CD4-positive, alpha-beta T cell (primary cell): Measurements from ENCODE around the gene GLTPD2. TPM values are rescaled to one million over a fixed set of nuclear protein-coding genes. Genes with fewer than 3 reads are reported as not detected.

Experiments used
- ATAC-seq: fragments of 200-7000 bp; cut with Tn5 transposase; one replicate; pipeline ENCODE4 v1.10.0; 2022; ENCODE audit warnings: mild to moderate bottlenecking; ENCODE audit not compliant: poor library complexity
- CTCF ChIA-PET: fragments of 350-600 bp; sonication (Branson Sonifier 250); formaldehyde crosslinking; loops from one replicate; lab custom pipeline; 2021; ENCODE audit warnings: antibody characterized with exemption, inconsistent platforms; lab: Charles Lee
- POLR2A ChIA-PET: fragments of 350-600 bp; sonication (Branson Sonifier 250); formaldehyde crosslinking; loops from one replicate; lab custom pipeline; 2021; ENCODE audit warnings: antibody characterized with exemption, inconsistent platforms; lab: Charles Lee
- DNase-seq, 14 experiments: peaks; one replicate each; pipeline ENCODE4 v3.0.0-alpha.2; 2013 to 2020; ENCODE audit warnings: mixed read lengths in 2 of 14
- H3K27ac ChIP-seq, 2 donors: one replicate each; pipeline versions ENCODE4 v1.5.1 to v1.7.0; 2013; ENCODE audit warnings: low read length in 2 of 2, low read depth in 1 of 2, mild to moderate bottlenecking in 1 of 2
- H3K27me3 ChIP-seq, 2 experiments: 1 replicate in 1 of 2; 2 replicates in 1 of 2; pipeline versions ENCODE4 v1.6.1 to v1.7.0; 2013; ENCODE audit warnings: low read length in 2 of 2, control low read depth in 1 of 2, mild to moderate bottlenecking in 1 of 2, moderate library complexity in 1 of 2; ENCODE audit not compliant: insufficient read depth in 2 of 2, control insufficient read depth in 1 of 2
- H3K36me3 ChIP-seq: one replicate; pipeline ENCODE4 v1.6.1; 2013; ENCODE audit warnings: low read length, control low read depth; ENCODE audit not compliant: insufficient read depth
- H3K4me1 ChIP-seq: one replicate; pipeline ENCODE4 v1.6.1; 2013; ENCODE audit warnings: low read length, control low read depth; ENCODE audit not compliant: insufficient read depth
- H3K4me3 ChIP-seq: one replicate; pipeline ENCODE4 v1.5.1; 2013; ENCODE audit warnings: mild to moderate bottlenecking, low read length, moderate library complexity
- H3K9me3 ChIP-seq, 2 experiments: 1 replicate in 1 of 2; 2 replicates in 1 of 2; pipeline versions ENCODE4 v1.6.1 to v1.7.0; 2013; ENCODE audit warnings: low read length in 2 of 2, mild to moderate bottlenecking in 2 of 2, control low read depth in 1 of 2, moderate library complexity in 1 of 2; ENCODE audit not compliant: control insufficient read depth in 1 of 2, insufficient read depth in 1 of 2
- H3K27ac Mint-ChIP-seq: one replicate; pipeline ENCODE4 v1.8.0; 2020; ENCODE audit warnings: mixed read lengths
- H3K27me3 Mint-ChIP-seq: one replicate; pipeline ENCODE4 v1.8.0; 2021; ENCODE audit warnings: mixed read lengths
- H3K36me3 Mint-ChIP-seq: one replicate; pipeline ENCODE4 v1.8.0; 2021; ENCODE audit warnings: low read depth, mixed read lengths
- H3K4me1 Mint-ChIP-seq: one replicate; pipeline ENCODE4 v1.8.0; 2021; ENCODE audit warnings: low read depth, mixed read lengths
- H3K4me3 Mint-ChIP-seq: one replicate; pipeline ENCODE4 v1.8.0; 2020; ENCODE audit warnings: mild to moderate bottlenecking, mixed read lengths
- H3K9me3 Mint-ChIP-seq: one replicate; pipeline ENCODE4 v1.8.0; 2020; ENCODE audit warnings: mixed read lengths
- intact Hi-C, 2 experiments: fragments of 100-400 bp; cut with DNase I in 1 of 2; cut with micrococcal nuclease in 1 of 2; formaldehyde crosslinking; loops; one replicate each; pipeline versions ENCODE4 v1.15.1 to v1.9.0; 2023 to 2025; cut with DNase I, micrococcal nuclease
- total RNA-seq, 174 experiments: library from RNA in 2 of 174; stranded (reverse) in 2 of 174; gene quantifications; one replicate each; pipeline ENCODE4 v1.2.3 and lab custom pipeline; 2021 to 2026
- TF ChIP-seq, protein P1 (sequence below): fragments of 200-600 bp; IDR thresholded peaks from one replicate; pipeline ENCODE4 v1.8.0; 2022; ENCODE audit warnings: antibody characterized with exemption, mild to moderate bottlenecking

The GLTPD2 gene
- total RNA-seq, 2 experiments from 2014 or later = not detected

DNA sequence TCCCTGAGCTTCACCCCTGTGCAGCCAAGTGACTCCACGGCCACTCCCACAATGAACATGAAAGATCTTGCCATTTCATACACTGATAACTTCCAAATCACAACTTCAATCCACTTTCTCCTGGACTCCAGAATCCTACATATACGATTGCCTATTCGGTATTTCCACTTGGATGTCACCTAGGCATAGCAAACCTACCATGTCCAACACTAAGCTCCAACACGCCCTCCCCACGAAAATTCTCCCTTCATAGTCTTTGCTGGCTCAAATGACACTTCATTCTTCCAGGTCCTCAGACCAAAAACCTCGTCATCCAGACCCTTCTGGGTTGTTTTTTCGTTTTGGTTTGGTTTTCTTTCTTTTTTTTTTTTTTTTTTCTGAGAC, 1.9 kb downstream of the GLTPD2 start:
- peak overlapping the region; percentile 65 for H3K4me3 ChIP-seq
- H3K27ac ChIP-seq = peak overlapping the region in 1 of 2 donors; percentile 58
- peaks cover 34% of the 10 kb centered on the region for H3K4me1 ChIP-seq
- H3K27me3 ChIP-seq = peaks cover 23% of the 10 kb centered on the region in 2 experiments
- POLR2A ChIA-PET = interaction anchor here (0.6 to 2.5 kb wide), 18 partner anchors 9 to 425 kb away, joined by 3 to 27 read pairs (median 5); partner anchors contain the start of genes ARRB2, C17orf107, CXCL16 and MED11
- TF ChIP-seq, protein P1, sequence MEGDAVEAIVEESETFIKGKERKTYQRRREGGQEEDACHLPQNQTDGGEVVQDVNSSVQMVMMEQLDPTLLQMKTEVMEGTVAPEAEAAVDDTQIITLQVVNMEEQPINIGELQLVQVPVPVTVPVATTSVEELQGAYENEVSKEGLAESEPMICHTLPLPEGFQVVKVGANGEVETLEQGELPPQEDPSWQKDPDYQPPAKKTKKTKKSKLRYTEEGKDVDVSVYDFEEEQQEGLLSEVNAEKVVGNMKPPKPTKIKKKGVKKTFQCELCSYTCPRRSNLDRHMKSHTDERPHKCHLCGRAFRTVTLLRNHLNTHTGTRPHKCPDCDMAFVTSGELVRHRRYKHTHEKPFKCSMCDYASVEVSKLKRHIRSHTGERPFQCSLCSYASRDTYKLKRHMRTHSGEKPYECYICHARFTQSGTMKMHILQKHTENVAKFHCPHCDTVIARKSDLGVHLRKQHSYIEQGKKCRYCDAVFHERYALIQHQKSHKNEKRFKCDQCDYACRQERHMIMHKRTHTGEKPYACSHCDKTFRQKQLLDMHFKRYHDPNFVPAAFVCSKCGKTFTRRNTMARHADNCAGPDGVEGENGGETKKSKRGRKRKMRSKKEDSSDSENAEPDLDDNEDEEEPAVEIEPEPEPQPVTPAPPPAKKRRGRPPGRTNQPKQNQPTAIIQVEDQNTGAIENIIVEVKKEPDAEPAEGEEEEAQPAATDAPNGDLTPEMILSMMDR = no peak
- Mint-ChIP-seq H3K27ac (peak overlapping the region; percentile 74), H3K9me3 (no peaks in the 10 kb centered on the region), H3K4me3 (peak overlapping the region; percentile 91), H3K27me3 (peaks cover 39% of the 10 kb centered on the region), H3K4me1 (peaks cover 19% of the 10 kb centered on the region), H3K36me3 (no peaks in the 10 kb centered on the region)
- intact Hi-C loops = loop anchor here (1.0 to 10.0 kb wide), 4 partner anchors 59 to 174 kb away; partner anchors contain the start of genes ARRB2 (in 2 of the 2), MED11 (in 1 of the 2) and SPAG7 (in 1 of the 2)
- CTCF ChIA-PET = interaction anchor here (0.7 to 3.5 kb wide), 22 partner anchors 13 to 176 kb away, joined by 3 to 30 read pairs (median 6); partner anchors contain the start of genes ARRB2, CHRNE, MED11 and MINK1
- no peaks in the 10 kb centered on the region for H3K36me3 ChIP-seq
- DNase-seq (no peak), ATAC-seq (no peak)
- H3K9me3 ChIP-seq = peaks cover 0 to 15% of the 10 kb centered on the region in 2 experiments

DNA sequence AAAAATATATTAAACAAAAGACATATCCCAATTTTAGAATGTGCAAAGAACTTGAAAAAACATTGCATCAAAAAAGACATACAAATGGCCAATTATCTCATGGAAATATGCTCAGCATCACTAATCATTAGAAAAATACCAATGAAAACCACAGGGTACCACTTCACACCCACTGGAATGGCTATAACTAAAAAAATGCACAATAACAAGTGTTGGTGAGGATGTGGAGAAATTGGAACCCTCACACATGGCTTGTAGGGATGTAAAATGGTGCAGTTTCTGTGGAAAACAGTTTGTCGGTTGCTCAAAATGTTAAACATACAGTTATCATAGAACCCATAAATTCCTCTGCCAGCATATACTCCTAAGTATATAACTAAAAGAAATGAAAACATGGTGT, 6.4 kb downstream of the GLTPD2 start:
- no peak for ATAC-seq
- POLR2A ChIA-PET = no interaction called here
- Mint-ChIP-seq H3K4me3 (no peak overlapping the region), H3K9me3 (no peaks in the 10 kb centered on the region), H3K36me3 (peaks cover 19% of the 10 kb centered on the region), H3K27me3 (peaks cover 10% of the 10 kb centered on the region), H3K27ac (no peak overlapping the region), H3K4me1 (peaks cover 18% of the 10 kb centered on the region)
- no peak for DNase-seq
- CTCF ChIA-PET = no interaction called here
- Histone ChIP-seq H3K9me3 (no peaks in the 10 kb centered on the region), H3K27me3 (no peaks in the 10 kb centered on the region), H3K4me1 (peaks cover 28% of the 10 kb centered on the region), H3K36me3 (peaks cover 21% of the 10 kb centered on the region), H3K4me3 (no peak overlapping the region), H3K27ac (no peak overlapping the region)
- TF ChIP-seq, protein P1 = no peak
- intact Hi-C loops = loop anchor here (5.0 to 10.0 kb wide), 2 partner anchors 37 to 170 kb away; partner anchors contain the start of genes MINK1 (in 1 of the 2) and SPAG7 (in 1 of the 2)

DNA sequence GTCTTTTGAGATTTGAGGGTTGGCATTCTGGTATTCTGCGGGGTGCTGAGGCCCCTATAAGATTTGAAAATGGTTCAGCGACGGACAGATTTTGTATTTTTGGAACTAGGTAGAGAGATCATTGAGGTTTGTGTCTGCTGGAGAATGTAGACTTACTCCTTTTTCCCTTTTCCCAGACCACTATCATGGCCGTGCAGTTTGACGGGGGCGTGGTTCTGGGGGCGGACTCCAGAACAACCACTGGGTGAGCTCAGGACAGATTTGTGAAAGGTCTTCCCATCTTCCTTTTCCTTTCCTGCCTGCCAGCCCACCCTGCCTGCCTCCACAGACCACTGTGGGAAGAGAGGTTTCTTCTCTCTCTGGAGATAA, 7.8 kb downstream of the GLTPD2 start:
- Mint-ChIP-seq H3K27ac (peak overlapping the region; percentile 84), H3K4me1 (peaks cover 15% of the 10 kb centered on the region), H3K36me3 (peaks cover 26% of the 10 kb centered on the region), H3K9me3 (no peaks in the 10 kb centered on the region), H3K27me3 (peaks cover 4% of the 10 kb centered on the region), H3K4me3 (peak overlapping the region; percentile 99)
- Histone ChIP-seq H3K4me1 (peaks cover 20% of the 10 kb centered on the region), H3K27me3 (no peaks in the 10 kb centered on the region), H3K9me3 (no peaks in the 10 kb centered on the region), H3K4me3 (peak overlapping the region; percentile 69), H3K36me3 (peaks cover 21% of the 10 kb centered on the region), H3K27ac (peak overlapping the region; percentile 50 to 56)
- DNase-seq = peak in 2 of 14 experiments; percentile 19 to 33
- POLR2A ChIA-PET = interaction anchor here (0.9 to 1.5 kb wide), 16 partner anchors 10 to 654 kb away, joined by 3 to 10 read pairs (median 4); partner anchors contain the start of genes ARRB2, C17orf107, CXCL16 and PELP1
- no peak for ATAC-seq
- TF ChIP-seq, protein P1 = no peak
- intact Hi-C loops = loop anchor here (2.0 to 10.0 kb wide), 4 partner anchors 36 to 168 kb away; partner anchors contain the start of genes MED11 (in 1 of the 2), MINK1 (in 1 of the 2) and SPAG7 (in 1 of the 2)
- CTCF ChIA-PET = interaction anchor here (1.0 to 1.2 kb wide), 3 partner anchors 10 to 86 kb away, joined by 3 to 6 read pairs (median 3); partner anchors contain the start of gene ARRB2
